ENCODE measurements around the gene ATP1A3. TPM values are rescaled to one million over a fixed set of nuclear protein-coding genes. Genes with fewer than 3 reads are reported as not detected.

Gene ATP1A3
- total RNA-seq, 4 donors from 2014 or later: 0.35 to 1.3 (median 0.81) TPM

GRCh38 chr19:41991025-41991424 is 3.0 kb downstream of the ATP1A3 start:
- TF ChIP-seq CTCF (IDR thresholded peaks at IDR 0.05): no peak
- Histone ChIP-seq H3K4me1 (peaks cover 0 to 16% (median 5%) of the 10 kb centered on the region in 4 donors), H3K4me3 (no peak overlapping the region), H3K9me3 (no peaks in the 10 kb centered on the region), H3K27ac (no peak overlapping the region), H3K27me3 (peaks cover 0 to 13% of the 10 kb centered on the region in 2 donors), H3K36me3 (no peaks in the 10 kb centered on the region)
- no peak for DNase-seq

- Histone ChIP-seq H3K4me3 (no peak overlapping the region), H3K27me3 (peaks cover 0 to 13% of the 10 kb centered on the region in 2 donors)
- TF ChIP-seq CTCF (IDR thresholded peaks at IDR 0.05): no peak
- no peak for TF ChIP-seq POLR2A (IDR thresholded peaks at IDR 0.05)
Measured at GRCh38 chr19:41990615-41991014, 3.4 kb downstream of the ATP1A3 start.

GRCh38 chr19:41990028-41990427 is 4.0 kb downstream of the ATP1A3 start:
- no peak for DNase-seq
- Histone ChIP-seq H3K36me3 (no peaks in the 10 kb centered on the region), H3K27ac (no peak overlapping the region), H3K4me3 (no peak overlapping the region), H3K9me3 (no peaks in the 10 kb centered on the region), H3K27me3 (peaks cover 0 to 13% of the 10 kb centered on the region in 2 donors), H3K4me1 (peaks cover 0 to 16% (median 5%) of the 10 kb centered on the region in 4 donors)
- TF ChIP-seq POLR2A (IDR thresholded peaks at IDR 0.05) (no peak), CTCF (IDR thresholded peaks at IDR 0.05) (no peak)

More at GRCh38 chr19:41990615-41991014, 3.4 kb downstream of the ATP1A3 start:
- no peak overlapping the region for H3K27ac ChIP-seq
- H3K9me3 ChIP-seq: no peaks in the 10 kb centered on the region
- peaks cover 0 to 16% (median 5%) of the 10 kb centered on the region in 4 donors for H3K4me1 ChIP-seq
- DNase-seq: no peak
- H3K36me3 ChIP-seq: no peaks in the 10 kb centered on the region

- peaks cover 0 to 9% (median 3%) of the 10 kb centered on the region in 4 donors for H3K4me1 ChIP-seq
- no peak overlapping the region for H3K27ac ChIP-seq
- H3K27me3 ChIP-seq: peaks cover 0 to 4% of the 10 kb centered on the region in 2 donors
- no peaks in the 10 kb centered on the region for H3K9me3 ChIP-seq
- H3K4me3 ChIP-seq: no peak overlapping the region
- TF ChIP-seq CTCF (IDR thresholded peaks at IDR 0.05) (no peak), POLR2A (IDR thresholded peaks at IDR 0.05) (no peak)
- no peak for DNase-seq
- no peaks in the 10 kb centered on the region for H3K36me3 ChIP-seq
Measured at GRCh38 chr19:41988947-41989346, 5.1 kb downstream of the ATP1A3 start.

- DNase-seq: no peak
Measured at GRCh38 chr19:41987141-41987860, 6.7 kb downstream of the ATP1A3 start.

More at GRCh38 chr19:41987141-41987860, 6.7 kb downstream of the ATP1A3 start:
- TF ChIP-seq POLR2A (IDR thresholded peaks at IDR 0.05): no peak
- no peak for TF ChIP-seq CTCF (IDR thresholded peaks at IDR 0.05)
- H3K27me3 ChIP-seq: no peaks in the 10 kb centered on the region
- no peak overlapping the region for H3K27ac ChIP-seq
- H3K36me3 ChIP-seq: no peaks in the 10 kb centered on the region
- no peaks in the 10 kb centered on the region for H3K4me1 ChIP-seq
- no peaks in the 10 kb centered on the region for H3K9me3 ChIP-seq
- H3K4me3 ChIP-seq: no peak overlapping the region

Measured in Peyer's patch (tissue), 4 donors.